ENCODE results near the gene REM2.

DNA sequence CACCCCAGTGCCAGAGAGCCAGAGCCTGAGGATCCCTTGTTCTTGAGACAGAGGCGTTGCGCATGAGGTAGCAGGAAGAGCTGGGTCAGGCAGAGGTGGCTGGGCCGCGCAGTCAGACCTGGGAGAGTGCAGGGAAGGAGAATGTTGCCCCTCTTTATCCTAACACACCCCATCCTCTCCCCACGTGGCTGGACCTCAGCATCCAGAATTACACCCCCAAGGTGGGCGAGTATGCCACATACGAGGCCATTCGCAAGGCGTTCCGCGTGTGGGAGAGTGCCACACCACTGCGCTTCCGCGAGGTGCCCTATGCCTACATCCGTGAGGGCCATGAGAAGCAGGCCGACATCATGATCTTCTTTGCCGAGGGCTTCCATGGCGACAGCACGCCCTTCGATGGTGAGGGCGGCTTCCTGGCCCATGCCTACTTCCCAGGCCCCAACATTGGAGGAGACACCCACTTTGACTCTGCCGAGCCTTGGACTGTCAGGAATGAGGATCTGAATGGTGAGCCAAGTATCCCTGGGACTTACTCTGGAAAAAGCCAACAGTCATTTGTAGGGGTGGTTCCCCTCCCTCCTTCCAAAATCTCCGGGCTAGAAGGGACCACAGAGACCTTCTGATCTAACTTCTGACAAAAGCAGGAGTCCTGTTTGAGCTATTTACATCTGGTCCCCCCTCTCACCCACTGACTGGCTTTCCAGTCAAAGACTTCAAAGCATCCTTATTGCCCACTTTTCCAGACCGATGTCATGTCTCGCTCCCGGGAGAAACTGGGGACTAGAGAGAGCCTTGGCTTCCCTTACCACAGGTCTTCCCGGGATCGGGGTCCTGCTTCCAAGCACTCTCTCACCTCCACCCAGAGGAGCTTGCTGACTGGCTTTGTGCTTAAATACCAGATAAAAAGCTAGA is 40.6 kb upstream of the REM2 start:
- TF ChIP-seq, protein P1, sequence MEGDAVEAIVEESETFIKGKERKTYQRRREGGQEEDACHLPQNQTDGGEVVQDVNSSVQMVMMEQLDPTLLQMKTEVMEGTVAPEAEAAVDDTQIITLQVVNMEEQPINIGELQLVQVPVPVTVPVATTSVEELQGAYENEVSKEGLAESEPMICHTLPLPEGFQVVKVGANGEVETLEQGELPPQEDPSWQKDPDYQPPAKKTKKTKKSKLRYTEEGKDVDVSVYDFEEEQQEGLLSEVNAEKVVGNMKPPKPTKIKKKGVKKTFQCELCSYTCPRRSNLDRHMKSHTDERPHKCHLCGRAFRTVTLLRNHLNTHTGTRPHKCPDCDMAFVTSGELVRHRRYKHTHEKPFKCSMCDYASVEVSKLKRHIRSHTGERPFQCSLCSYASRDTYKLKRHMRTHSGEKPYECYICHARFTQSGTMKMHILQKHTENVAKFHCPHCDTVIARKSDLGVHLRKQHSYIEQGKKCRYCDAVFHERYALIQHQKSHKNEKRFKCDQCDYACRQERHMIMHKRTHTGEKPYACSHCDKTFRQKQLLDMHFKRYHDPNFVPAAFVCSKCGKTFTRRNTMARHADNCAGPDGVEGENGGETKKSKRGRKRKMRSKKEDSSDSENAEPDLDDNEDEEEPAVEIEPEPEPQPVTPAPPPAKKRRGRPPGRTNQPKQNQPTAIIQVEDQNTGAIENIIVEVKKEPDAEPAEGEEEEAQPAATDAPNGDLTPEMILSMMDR (conservative IDR thresholded peaks at IDR 0.05 in 1 of 2, IDR thresholded peaks at IDR 0.05 in 1 of 2; ENCODE audit: low read depth in 1 of 2, low read length in 2 of 2): no peak
- TF ChIP-seq EZH2 (IDR thresholded peaks at IDR 0.05; ENCODE audit: low read length, missing control alignments): no peak
